ENCODE data around the gene UBE3D. TPM values are rescaled to one million over a fixed set of nuclear protein-coding genes. Genes with fewer than 3 reads are reported as not detected.
A peak's percentile ranks its signal among the peaks of the same experiment; 100 is the strongest.

Gene UBE3D
- total RNA-seq, 1 donor from 2014 or later: 7.4 TPM

DNA sequence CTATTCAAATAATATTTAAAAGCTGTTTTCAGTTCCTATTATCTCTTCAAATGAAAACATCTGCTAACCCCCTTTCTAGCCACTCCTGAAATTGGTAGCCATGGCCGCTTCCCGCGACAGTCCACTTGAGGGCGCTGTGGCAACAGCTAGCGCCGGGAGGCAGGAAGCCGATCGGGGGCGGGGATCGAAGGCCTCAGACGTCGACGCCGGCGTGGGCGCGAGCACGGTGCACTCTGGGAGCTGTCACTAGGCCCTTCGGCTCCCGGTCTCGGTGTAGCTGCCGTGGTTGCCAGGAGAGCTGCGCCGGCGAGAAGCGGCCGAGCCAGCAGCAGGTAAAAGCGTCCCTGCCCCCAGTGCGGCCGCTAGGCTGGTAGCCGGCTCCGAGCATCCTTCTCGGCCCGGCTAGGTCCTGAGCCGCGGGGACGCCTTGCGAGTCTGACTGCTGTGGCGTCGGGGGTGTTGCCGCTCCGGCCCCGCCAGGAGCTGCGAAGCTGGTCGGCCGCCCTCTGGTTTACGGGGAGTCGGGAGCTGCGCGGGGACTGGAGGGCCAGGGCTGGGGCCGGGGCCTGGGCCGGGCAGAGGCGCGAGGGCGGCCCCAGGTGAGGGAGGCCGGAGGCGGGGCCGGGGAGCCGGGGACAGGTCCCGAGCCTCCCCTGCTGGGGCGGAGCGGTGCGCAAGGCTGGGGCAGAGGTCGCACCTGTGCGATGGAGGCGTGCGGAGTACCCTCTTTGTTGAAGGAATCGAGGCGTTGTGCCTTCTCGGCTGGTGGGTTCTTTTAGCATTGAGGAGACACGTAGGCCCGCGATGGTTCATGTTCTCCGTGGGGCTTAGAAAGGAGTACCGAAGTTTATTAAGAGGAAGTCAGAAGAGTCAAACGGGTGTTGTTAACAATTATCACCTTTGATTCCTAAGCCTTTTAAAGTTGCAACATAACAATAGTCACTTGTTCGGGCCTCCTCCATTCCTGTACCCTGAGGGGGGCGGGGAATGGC is 2.1 kb upstream of the UBE3D start, which contains the start of gene DOP1A:
Gene DOP1A, plus strand, starts transcription at position 224 of the 992 bp plus-strand sequence. CDS start 29,307 bp downstream, outside the sequence.
- no peaks in the 10 kb centered on the region for H3K9me3 Mint-ChIP-seq (ENCODE audit: unreplicated experiment)
- FAIRE-seq: no peak
- Histone ChIP-seq H3K36me3 (ENCODE audit: insufficient read depth, low read length) (no peaks in the 10 kb centered on the region), H3K27ac (ENCODE audit: low read depth, low read length) (peak within 1 kb of the TSS; percentile 77), H2AFZ (ENCODE audit: low read depth, low read length) (peak within 1 kb of the TSS; percentile 88), H3K79me2 (ENCODE audit: insufficient read depth, low read length) (peaks cover 36% of the 10 kb centered on the region), H3K9ac (ENCODE audit: low read length) (peak within 1 kb of the TSS; percentile 89), H3K27me3 (ENCODE audit: insufficient read depth, low read length) (no peaks in the 10 kb centered on the region), H3K9me3 (ENCODE audit: insufficient read depth, low read depth, low read length) (no peaks in the 10 kb centered on the region), H3K4me1 (ENCODE audit: insufficient read depth, low read length) (peaks cover 4% of the 10 kb centered on the region), H4K20me1 (ENCODE audit: insufficient read depth, low read length) (no peaks in the 10 kb centered on the region), H3K4me2 (ENCODE audit: low read length) (peak within 1 kb of the TSS; percentile 91), H3K4me3 (ENCODE audit: insufficient read depth, low read depth, low read length) (peak within 1 kb of the TSS; percentile 95)
- H3K4me1 Mint-ChIP-seq (ENCODE audit: low read depth, unreplicated experiment): peaks cover 8% of the 10 kb centered on the region
- H3K27me3 Mint-ChIP-seq (ENCODE audit: low read depth, unreplicated experiment): no peaks in the 10 kb centered on the region
- no peak for TF ChIP-seq EZH2 (IDR thresholded peaks at IDR 0.05; ENCODE audit: insufficient read depth, low read length)
- TF ChIP-seq, protein P1, sequence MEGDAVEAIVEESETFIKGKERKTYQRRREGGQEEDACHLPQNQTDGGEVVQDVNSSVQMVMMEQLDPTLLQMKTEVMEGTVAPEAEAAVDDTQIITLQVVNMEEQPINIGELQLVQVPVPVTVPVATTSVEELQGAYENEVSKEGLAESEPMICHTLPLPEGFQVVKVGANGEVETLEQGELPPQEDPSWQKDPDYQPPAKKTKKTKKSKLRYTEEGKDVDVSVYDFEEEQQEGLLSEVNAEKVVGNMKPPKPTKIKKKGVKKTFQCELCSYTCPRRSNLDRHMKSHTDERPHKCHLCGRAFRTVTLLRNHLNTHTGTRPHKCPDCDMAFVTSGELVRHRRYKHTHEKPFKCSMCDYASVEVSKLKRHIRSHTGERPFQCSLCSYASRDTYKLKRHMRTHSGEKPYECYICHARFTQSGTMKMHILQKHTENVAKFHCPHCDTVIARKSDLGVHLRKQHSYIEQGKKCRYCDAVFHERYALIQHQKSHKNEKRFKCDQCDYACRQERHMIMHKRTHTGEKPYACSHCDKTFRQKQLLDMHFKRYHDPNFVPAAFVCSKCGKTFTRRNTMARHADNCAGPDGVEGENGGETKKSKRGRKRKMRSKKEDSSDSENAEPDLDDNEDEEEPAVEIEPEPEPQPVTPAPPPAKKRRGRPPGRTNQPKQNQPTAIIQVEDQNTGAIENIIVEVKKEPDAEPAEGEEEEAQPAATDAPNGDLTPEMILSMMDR (IDR thresholded peaks at IDR 0.05; ENCODE audit: insufficient read depth, low read depth, low read length): peak; percentile 91
- no peaks in the 10 kb centered on the region for H3K36me3 Mint-ChIP-seq (ENCODE audit: low read depth, unreplicated experiment)
- peak; percentile 81 for DNase-seq (ENCODE audit: low read depth)
- H3K4me3 Mint-ChIP-seq (ENCODE audit: unreplicated experiment): peak within 1 kb of the TSS; percentile 95
- H3K27ac Mint-ChIP-seq (ENCODE audit: unreplicated experiment): peak within 1 kb of the TSS; percentile 81

DNA sequence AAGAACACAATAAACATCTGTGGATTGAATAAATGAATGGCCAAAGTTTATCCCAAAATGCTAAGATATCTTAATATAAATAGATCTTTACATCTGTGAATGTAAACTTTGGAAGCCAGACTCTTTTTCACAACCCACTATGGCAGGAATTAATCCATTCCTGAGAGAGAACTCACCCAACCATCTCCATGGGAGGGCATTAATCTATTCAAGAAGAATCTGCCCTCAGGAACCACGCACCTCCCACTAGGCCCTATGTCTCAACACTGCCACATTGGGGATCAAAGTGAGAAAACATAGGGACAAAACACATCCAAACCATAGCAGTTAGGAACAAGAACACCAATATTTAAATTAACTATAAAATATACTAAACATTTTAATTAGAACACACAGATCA is 3.4 kb downstream of the UBE3D start:
- H3K79me2 ChIP-seq (ENCODE audit: insufficient read depth, low read length): no peaks in the 10 kb centered on the region
- Mint-ChIP-seq H3K4me3 (ENCODE audit: unreplicated experiment) (no peak overlapping the region), H3K4me1 (ENCODE audit: low read depth, unreplicated experiment) (peaks cover 15% of the 10 kb centered on the region), H3K27me3 (ENCODE audit: low read depth, unreplicated experiment) (no peaks in the 10 kb centered on the region), H3K36me3 (ENCODE audit: low read depth, unreplicated experiment) (peaks cover 4% of the 10 kb centered on the region), H3K9me3 (ENCODE audit: unreplicated experiment) (no peaks in the 10 kb centered on the region), H3K27ac (ENCODE audit: unreplicated experiment) (no peak overlapping the region)
- H3K9me3 ChIP-seq (ENCODE audit: insufficient read depth, low read depth, low read length): no peaks in the 10 kb centered on the region
- no peaks in the 10 kb centered on the region for H3K36me3 ChIP-seq (ENCODE audit: insufficient read depth, low read length)
- no peak overlapping the region for H3K4me3 ChIP-seq (ENCODE audit: insufficient read depth, low read depth, low read length)
- H3K9ac ChIP-seq (ENCODE audit: low read length): no peak overlapping the region
- FAIRE-seq (peak; percentile 47), DNase-seq (ENCODE audit: low read depth) (no peak)
- no peak overlapping the region for H3K27ac ChIP-seq (ENCODE audit: low read depth, low read length)
- H3K4me2 ChIP-seq (ENCODE audit: low read length): no peak overlapping the region
- TF ChIP-seq, protein P1 (IDR thresholded peaks at IDR 0.05; ENCODE audit: insufficient read depth, low read depth, low read length): no peak
- TF ChIP-seq EZH2 (IDR thresholded peaks at IDR 0.05; ENCODE audit: insufficient read depth, low read length): no peak
- H2AFZ ChIP-seq (ENCODE audit: low read depth, low read length): no peak overlapping the region
- H3K4me1 ChIP-seq (ENCODE audit: insufficient read depth, low read length): peaks cover 5% of the 10 kb centered on the region
- no peaks in the 10 kb centered on the region for H3K27me3 ChIP-seq (ENCODE audit: insufficient read depth, low read length)
- H4K20me1 ChIP-seq (ENCODE audit: insufficient read depth, low read length): no peaks in the 10 kb centered on the region
